A549 (cell line): ENCODE data around the gene MAGI2. TPM values are rescaled to one million over a fixed set of nuclear protein-coding genes. Genes with fewer than 3 reads are reported as not detected.

Experiments used
- ATAC-seq, 2 experiments: fragments of 200-7000 bp in 1 of 2; fragments of >200 bp in 1 of 2; cut with Nextera tagmentation in 1 of 2; cut with Tn5 transposase in 1 of 2; 3 replicates each; pipeline versions ENCODE4 v1.8.0 to v1.9.1; 2018 to 2020; ENCODE audit warnings: mild to moderate bottlenecking in 1 of 2, moderate library complexity in 1 of 2
- CTCF ChIA-PET: fragments of 300-600 bp; sonication (Branson Sonifier 250); formaldehyde crosslinking; extraction: SDS; loops from one replicate; lab custom pipeline; 2021; ENCODE audit warnings: antibody characterized with exemption, inconsistent platforms; lab: Yijun Ruan, JAX
- POLR2A ChIA-PET: fragments of 350-600 bp; formaldehyde crosslinking; extraction: SDS; loops from one replicate; lab custom pipeline; 2021; ENCODE audit warnings: antibody characterized with exemption, inconsistent platforms; lab: Yijun Ruan, JAX
- DNase-seq, 2 experiments: peaks; one replicate each; pipeline versions ENCODE4 v3.0.0 to v3.0.0-alpha.2; 2011 to 2016; ENCODE audit warnings: low read depth in 1 of 2, low spot score in 1 of 2
- FAIRE-seq: peaks from 2 replicates; lab custom pipeline; 2011; peaks lifted over from hg19 to GRCh38; lab: Jason Lieb, UNC
- H3K27ac ChIP-seq, 2 experiments: fragments of >200 bp; sonication (Bioruptor Twin); formaldehyde crosslinking; 3 replicates each; pipeline ENCODE4 v1.5.1; 2016 to 2017
- H3K4me1 ChIP-seq: fragments of >200 bp; sonication (Bioruptor Twin); formaldehyde crosslinking; 3 replicates; pipeline ENCODE4 v1.6.1; 2016
- H3K4me2 ChIP-seq: fragments of >200 bp; sonication (Bioruptor Twin); formaldehyde crosslinking; 3 replicates; pipeline ENCODE4 v1.6.1; 2016
- H3K4me3 ChIP-seq: fragments of >200 bp; sonication (Bioruptor Twin); formaldehyde crosslinking; 3 replicates; pipeline ENCODE4 v1.5.1; 2016
- H3K9me3 ChIP-seq: fragments of >200 bp; sonication (Bioruptor Twin); formaldehyde crosslinking; 3 replicates; pipeline ENCODE4 v1.6.1; 2016
- BCL3 ChIP-seq: fragments of >200 bp; sonication (Bioruptor Twin); formaldehyde crosslinking; IDR thresholded peaks from 3 replicates; pipeline ENCODE4 v1.6.1; 2016
- BHLHE40 ChIP-seq: IDR thresholded peaks from 2 replicates; pipeline ENCODE4 v1.6.1; 2012; ENCODE audit warnings: low read depth, low read length, inconsistent platforms
- CHD4 ChIP-seq: fragments of 200-600 bp; sonication (generic); IDR thresholded peaks from 2 replicates; pipeline ENCODE4 v1.6.1; 2016; ENCODE audit warnings: antibody characterized with exemption, mild to moderate bottlenecking, borderline replicate concordance
- E2F6 ChIP-seq: IDR thresholded peaks from 2 replicates; pipeline ENCODE4 v1.6.1; 2012; ENCODE audit warnings: low read depth, borderline replicate concordance
- ELK1 ChIP-seq: fragments of 150-350 bp; IDR thresholded peaks from 2 replicates; pipeline ENCODE4 v1.6.1; 2014; ENCODE audit warnings: low read depth, mild to moderate bottlenecking, low read length
- ESRRA ChIP-seq: fragments of 150-350 bp; IDR thresholded peaks from 2 replicates; pipeline ENCODE4 v1.6.1; 2014; ENCODE audit warnings: mild to moderate bottlenecking, low read length, borderline replicate concordance
- FOXS1 ChIP-seq: fragments of 250-450 bp; sonication (Bioruptor Pico); IDR thresholded peaks from 2 replicates; pipeline ENCODE4 v1.5.0; 2020; ENCODE audit warnings: mild to moderate bottlenecking, moderate library complexity
- HDAC2 ChIP-seq: fragments of 200-600 bp; sonication (generic); IDR thresholded peaks from 2 replicates; pipeline ENCODE4 v1.6.1; 2016
- HEYL ChIP-seq: fragments of 250-450 bp; sonication (Bioruptor Pico); IDR thresholded peaks from 2 replicates; pipeline ENCODE4 v1.8.0; 2021; ENCODE audit warnings: mild to moderate bottlenecking, moderate library complexity
- HMGXB4 ChIP-seq: fragments of 250-450 bp; sonication (Bioruptor Pico); IDR thresholded peaks from 2 replicates; pipeline ENCODE4 v1.5.0; 2021; ENCODE audit warnings: mild to moderate bottlenecking, moderate library complexity, borderline replicate concordance
- HOXB13 ChIP-seq: fragments of 250-450 bp; sonication (Bioruptor Pico); IDR thresholded peaks from 2 replicates; pipeline ENCODE4 v1.5.0; 2020; ENCODE audit warnings: low read depth, mild to moderate bottlenecking, moderate library complexity
- JUN ChIP-seq, 2 experiments: fragments of >200 bp; sonication (Bioruptor Twin); formaldehyde crosslinking; IDR thresholded peaks; 2 replicates in 1 of 2; 3 replicates in 1 of 2; pipeline ENCODE4 v1.6.1; 2016 to 2017
- KDM5A ChIP-seq: fragments of 200-600 bp; sonication (generic); IDR thresholded peaks from 2 replicates; pipeline ENCODE4 v1.6.1; 2016; ENCODE audit warnings: antibody characterized with exemption, mild to moderate bottlenecking
- MAX ChIP-seq: IDR thresholded peaks from 2 replicates; pipeline ENCODE4 v1.6.1; 2012
- NR3C1 ChIP-seq: fragments of >200 bp; sonication (Bioruptor Twin); formaldehyde crosslinking; IDR thresholded peaks from 3 replicates; pipeline ENCODE4 v1.6.1; 2017
- PHF8 ChIP-seq: fragments of 200-600 bp; sonication (generic); IDR thresholded peaks from 2 replicates; pipeline ENCODE4 v1.6.1; 2016; ENCODE audit warnings: low read depth, mild to moderate bottlenecking, antibody characterized with exemption, moderate library complexity, borderline replicate concordance
- POLR2A ChIP-seq: IDR thresholded peaks from 2 replicates; pipeline ENCODE4 v1.6.1; 2012; ENCODE audit warnings: mild to moderate bottlenecking, low read length
- RFX5 ChIP-seq: fragments of 450-650 bp; IDR thresholded peaks from 2 replicates; pipeline ENCODE4 v1.7.1; 2014; ENCODE audit warnings: antibody characterized with exemption, mild to moderate bottlenecking, moderate library complexity
- SMC3 ChIP-seq: fragments of >200 bp; sonication (Bioruptor Twin); formaldehyde crosslinking; IDR thresholded peaks from 3 replicates; pipeline ENCODE4 v1.6.1; 2018; ENCODE audit warnings: inconsistent platforms
- USF2 ChIP-seq: fragments of 450-650 bp; IDR thresholded peaks from 2 replicates; pipeline ENCODE4 v1.6.1; 2014; ENCODE audit warnings: antibody characterized with exemption
- WGBS: methylation state at CpG from one replicate; pipeline ENCODE4 v1.1.6; 2017; ENCODE audit errors: missing lambda C conversion rate; 5-methylcytosine and 5-hydroxymethylcytosine counted together
- polyA plus RNA-seq, 4 experiments: library from polyadenylated mRNA; depleted of rRNA in 3 of 4; stranded (reverse); fragments of >200 nt; fragmentation: RNase III in 1 of 4; extraction: RNeasy Plus Mini Kit Qiagen cat#74134 plus additional on column Dnase treatment in 1 of 4; gene quantifications; 2 replicates in 3 of 4; 3 replicates in 1 of 4; pipeline ENCODE4 v1.2.3, GENCODE V29; 2011 to 2017

Gene MAGI2
- polyA plus RNA-seq, 2 of the 4 experiments (the other 2 are of a cell fraction) = 0.48 to 0.81 TPM

GRCh38 chr7:78020136-78020873 is 1433.2 kb downstream of the MAGI2 start (continued):
- TF ChIP-seq HOXB13 = no peak
- TF ChIP-seq RFX5 = no peak
- no peak for TF ChIP-seq ESRRA
- TF ChIP-seq HMGXB4 (CRISPR knock-in tag) = no peak
- TF ChIP-seq BHLHE40 = no peak
- TF ChIP-seq CHD4 = no peak
- TF ChIP-seq SMC3 = peak; percentile 61
- TF ChIP-seq POLR2A = no peak
- TF ChIP-seq HEYL (CRISPR knock-in tag) = no peak
- no peak for TF ChIP-seq ELK1
- TF ChIP-seq HDAC2 = no peak
- no peak for TF ChIP-seq KDM5A

GRCh38 chr7:78019447-78020135 is 1433.9 kb downstream of the MAGI2 start:
- DNase-seq (peak; percentile 90 to 93), FAIRE-seq (no peak), ATAC-seq (peak; percentile 97 to 99)
- Histone ChIP-seq H3K9me3 (no peaks in the 10 kb centered on the region), H3K4me1 (peaks cover 6% of the 10 kb centered on the region; the same call in 2 of the 3 replicates), H3K4me2 (peak overlapping the region; percentile 74), H3K4me3 (peak overlapping the region; percentile 59), H3K27ac (peak overlapping the region; percentile 76 to 94)
- POLR2A ChIA-PET = interaction anchor here (0.6 kb wide), 1 partner anchor 377 kb away, joined by 7 read pairs; no protein-coding TSS in a partner anchor
- TF ChIP-seq E2F6 = peak; percentile 81; the same call in 1 of the 2 replicates
- 0 out of 2 replicates have a peak, but pooled peaks have one; percentile 29 for TF ChIP-seq ELK1
- TF ChIP-seq FOXS1 (CRISPR knock-in tag) = no peak
- TF ChIP-seq ESRRA = no peak
- no peak for TF ChIP-seq RFX5
- TF ChIP-seq PHF8 = peak; percentile 48; the same call in 1 of the 2 replicates
- peak; percentile 79 for TF ChIP-seq MAX
- no peak for TF ChIP-seq NR3C1
- TF ChIP-seq POLR2A = peak; percentile 68
- TF ChIP-seq JUN (IDR thresholded peaks at IDR 0.05) = peak in 1 of 2 experiments; percentile 70; a peak in 2 of 5 replicates
- no peak for TF ChIP-seq USF2
- 0 out of 3 replicates have a peak, but pooled peaks have one; percentile 49 for TF ChIP-seq BCL3
- CTCF ChIA-PET = interaction anchor here (0.6 to 5.8 kb wide), 11 partner anchors 11 to 142 kb away, joined by 3 to 39 read pairs (median 3); no protein-coding TSS in a partner anchor
- WGBS = 1% methylated on average over 13 of the region's 88 CpGs
